Progenitor cell of endocrine pancreas (in vitro differentiated cells): ENCODE data around the gene PIN1. TPM values are rescaled to one million over a fixed set of nuclear protein-coding genes. Genes with fewer than 3 reads are reported as not detected.
"Not testable (repeated sequence)": the region's sequence is repeated elsewhere in the genome, so short reads cannot be mapped to it uniquely, and the experiment has no call there.

Source experiments
- DNase-seq: peaks from one replicate; pipeline ENCODE4 v3.0.0; 2021; ENCODE audit warnings: low spot score; ENCODE audit not compliant: unreplicated experiment
- H3K27ac Mint-ChIP-seq: 2 replicates; pipeline ENCODE4 v1.8.0; 2021; ENCODE audit warnings: mild to moderate bottlenecking, moderate library complexity, mixed read lengths
- H3K27me3 Mint-ChIP-seq: 2 replicates; pipeline ENCODE4 v1.8.0; 2021; ENCODE audit warnings: mixed read lengths
- H3K36me3 Mint-ChIP-seq: 2 replicates; pipeline ENCODE4 v1.8.0; 2022; ENCODE audit warnings: mixed read lengths; ENCODE audit not compliant: insufficient read depth
- H3K4me1 Mint-ChIP-seq: 2 replicates; pipeline ENCODE4 v1.8.0; 2021; ENCODE audit warnings: low read depth, mixed read lengths
- H3K4me3 Mint-ChIP-seq: 2 replicates; pipeline ENCODE4 v1.8.0; 2021; ENCODE audit warnings: low read depth, mild to moderate bottlenecking, moderate library complexity, mixed read lengths
- H3K9me3 Mint-ChIP-seq: 2 replicates; pipeline ENCODE4 v1.8.0; 2021; ENCODE audit warnings: low read depth, mixed read lengths
- CTCF ChIP-seq: fragments of 200-600 bp; sonication (generic); IDR thresholded peaks from one replicate; pipeline ENCODE4 v1.5.0; 2021; ENCODE audit warnings: antibody characterized with exemption, mild to moderate bottlenecking; ENCODE audit not compliant: unreplicated experiment
- total RNA-seq: library from RNA; stranded (reverse); gene quantifications from 2 replicates; pipeline ENCODE4 v1.2.1, GENCODE V29; 2021

PIN1 gene
- total RNA-seq, 1 donor from 2014 or later, result 90.6 TPM

- DNase-seq, result no peak
- H3K27ac Mint-ChIP-seq, result peak overlapping the region; percentile 96
- H3K9me3 Mint-ChIP-seq, result peaks cover 7% of the 10 kb centered on the region
- H3K4me3 Mint-ChIP-seq, result peak overlapping the region; percentile 94
- TF ChIP-seq CTCF, result no peak
- H3K4me1 Mint-ChIP-seq, result peaks cover 11% of the 10 kb centered on the region
- H3K36me3 Mint-ChIP-seq, result peaks cover 18% of the 10 kb centered on the region
- no peaks in the 10 kb centered on the region for H3K27me3 Mint-ChIP-seq
Measured at GRCh38 chr19:9819596-9819909, 15.6 kb upstream of the PIN1 start.

- not testable (repeated sequence) for DNase-seq, H3K27me3 Mint-ChIP-seq, H3K9me3 Mint-ChIP-seq, H3K27ac Mint-ChIP-seq, H3K4me3 Mint-ChIP-seq
- Mint-ChIP-seq H3K36me3 (peaks cover 14% of the 10 kb centered on the region), H3K4me1 (peaks cover 11% of the 10 kb centered on the region)
Measured at GRCh38 chr19:9820034-9820433, 15.1 kb upstream of the PIN1 start.

GRCh38 chr19:9823816-9824215, 11.3 kb upstream of the PIN1 start:
- Mint-ChIP-seq H3K9me3 (no peaks in the 10 kb centered on the region), H3K4me3 (no peak overlapping the region), H3K4me1 (peaks cover 18% of the 10 kb centered on the region), H3K27ac (no peak overlapping the region), H3K36me3 (peaks cover 2% of the 10 kb centered on the region), H3K27me3 (no peaks in the 10 kb centered on the region)
- no peak for DNase-seq
- no peak for TF ChIP-seq CTCF

- Mint-ChIP-seq H3K4me3 (peak within 1 kb of the TSS; percentile 100), H3K9me3 (no peaks in the 10 kb centered on the region), H3K36me3 (peaks cover 4% of the 10 kb centered on the region), H3K27ac (peak within 1 kb of the TSS; percentile 99), H3K4me1 (peaks cover 20% of the 10 kb centered on the region), H3K27me3 (no peaks in the 10 kb centered on the region)
- peak; percentile 69 for DNase-seq
- no peak for TF ChIP-seq CTCF
Measured at GRCh38 chr19:9827289-9828238, 7.6 kb upstream of the PIN1 start, which contains the start of gene UBL5. Gene UBL5 (plus strand): TSS chr19:9827918. CDS start chr19:9828338, 420 bp downstream.

- peak overlapping the region; percentile 100 for H3K4me3 Mint-ChIP-seq
- H3K27me3 Mint-ChIP-seq, result no peaks in the 10 kb centered on the region
- H3K9me3 Mint-ChIP-seq, result no peaks in the 10 kb centered on the region
- no peak for TF ChIP-seq CTCF
- H3K4me1 Mint-ChIP-seq, result peaks cover 20% of the 10 kb centered on the region
- peak overlapping the region; percentile 73 for H3K27ac Mint-ChIP-seq
- no peak for DNase-seq
- H3K36me3 Mint-ChIP-seq, result peaks cover 4% of the 10 kb centered on the region
Measured at GRCh38 chr19:9828551-9829063, 6.5 kb upstream of the PIN1 start.
